ENCODE measurements around the gene FERMT1.
"Not testable (repeated sequence)": the region's sequence is repeated elsewhere in the genome, so short reads cannot be mapped to it uniquely, and the experiment has no call there.

FERMT1 gene

GRCh38 chr20:6060213-6060612 is 62.6 kb downstream of the FERMT1 start:
- H3K4me3 ChIP-seq (ENCODE audit: low read depth, low read length): no peak overlapping the region
- no peak for DNase-seq (ENCODE audit: low read depth)
- TF ChIP-seq, protein P1, sequence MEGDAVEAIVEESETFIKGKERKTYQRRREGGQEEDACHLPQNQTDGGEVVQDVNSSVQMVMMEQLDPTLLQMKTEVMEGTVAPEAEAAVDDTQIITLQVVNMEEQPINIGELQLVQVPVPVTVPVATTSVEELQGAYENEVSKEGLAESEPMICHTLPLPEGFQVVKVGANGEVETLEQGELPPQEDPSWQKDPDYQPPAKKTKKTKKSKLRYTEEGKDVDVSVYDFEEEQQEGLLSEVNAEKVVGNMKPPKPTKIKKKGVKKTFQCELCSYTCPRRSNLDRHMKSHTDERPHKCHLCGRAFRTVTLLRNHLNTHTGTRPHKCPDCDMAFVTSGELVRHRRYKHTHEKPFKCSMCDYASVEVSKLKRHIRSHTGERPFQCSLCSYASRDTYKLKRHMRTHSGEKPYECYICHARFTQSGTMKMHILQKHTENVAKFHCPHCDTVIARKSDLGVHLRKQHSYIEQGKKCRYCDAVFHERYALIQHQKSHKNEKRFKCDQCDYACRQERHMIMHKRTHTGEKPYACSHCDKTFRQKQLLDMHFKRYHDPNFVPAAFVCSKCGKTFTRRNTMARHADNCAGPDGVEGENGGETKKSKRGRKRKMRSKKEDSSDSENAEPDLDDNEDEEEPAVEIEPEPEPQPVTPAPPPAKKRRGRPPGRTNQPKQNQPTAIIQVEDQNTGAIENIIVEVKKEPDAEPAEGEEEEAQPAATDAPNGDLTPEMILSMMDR (conservative IDR thresholded peaks at IDR 0.05; ENCODE audit: low read depth, low read length): no peak

DNA sequence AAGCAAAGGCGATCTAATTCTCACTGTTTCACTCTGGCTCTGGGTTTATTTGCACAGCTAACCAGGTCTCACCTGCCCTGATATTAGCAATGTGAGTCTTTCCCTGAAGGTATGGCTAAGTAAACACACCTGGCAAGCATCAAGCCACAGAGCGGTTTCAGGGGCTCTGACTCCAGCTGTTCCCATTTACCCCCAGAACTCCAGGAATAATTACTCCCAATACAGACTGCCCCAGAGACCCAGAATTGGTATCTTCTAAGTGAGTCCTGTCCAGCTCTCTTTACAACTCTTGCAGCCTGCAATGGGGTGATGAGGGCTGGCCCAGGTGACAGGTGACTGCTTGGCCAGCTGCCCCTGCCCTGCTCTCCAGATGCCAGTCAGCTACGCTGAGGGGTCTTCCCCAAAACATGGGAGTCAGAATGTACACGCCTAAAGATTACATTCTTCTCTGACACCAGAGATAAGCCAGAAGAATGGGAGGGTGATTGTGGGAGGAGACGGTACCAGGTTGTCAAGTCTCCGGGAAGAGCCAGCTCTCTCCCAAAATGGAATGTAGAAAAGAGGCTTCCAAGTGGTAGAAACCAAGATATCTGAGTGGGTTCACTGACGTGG is 64.0 kb downstream of the FERMT1 start:
- peak; percentile 40 for DNase-seq (ENCODE audit: low read depth)
- H3K4me3 ChIP-seq (ENCODE audit: low read depth, low read length): no peak overlapping the region
- TF ChIP-seq, protein P1 (conservative IDR thresholded peaks at IDR 0.05; ENCODE audit: low read depth, low read length): no peak

DNA sequence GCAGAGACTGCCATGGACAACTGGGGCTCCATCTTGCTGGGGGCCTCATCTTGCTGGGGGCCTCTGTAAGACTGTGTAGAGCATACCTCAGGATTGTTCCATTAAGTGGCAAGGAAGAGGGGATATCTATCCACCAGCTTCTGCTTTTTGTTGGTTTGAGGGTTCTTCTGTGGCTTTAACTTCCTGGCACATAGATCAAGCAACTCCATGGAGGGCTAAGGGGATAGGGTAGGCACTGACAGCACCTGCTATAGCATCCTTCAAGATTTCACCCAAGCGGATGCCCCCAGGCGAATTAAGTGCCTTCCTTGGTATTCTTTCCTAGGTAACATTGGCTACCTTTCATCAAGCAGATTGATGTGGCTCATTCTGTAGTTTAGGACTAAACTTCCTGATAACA is 65.1 kb downstream of the FERMT1 start:
- no peak overlapping the region for H3K4me3 ChIP-seq (ENCODE audit: low read depth, low read length)
- TF ChIP-seq, protein P1 (conservative IDR thresholded peaks at IDR 0.05; ENCODE audit: low read depth, low read length): no peak
- DNase-seq (ENCODE audit: low read depth): no peak

DNA sequence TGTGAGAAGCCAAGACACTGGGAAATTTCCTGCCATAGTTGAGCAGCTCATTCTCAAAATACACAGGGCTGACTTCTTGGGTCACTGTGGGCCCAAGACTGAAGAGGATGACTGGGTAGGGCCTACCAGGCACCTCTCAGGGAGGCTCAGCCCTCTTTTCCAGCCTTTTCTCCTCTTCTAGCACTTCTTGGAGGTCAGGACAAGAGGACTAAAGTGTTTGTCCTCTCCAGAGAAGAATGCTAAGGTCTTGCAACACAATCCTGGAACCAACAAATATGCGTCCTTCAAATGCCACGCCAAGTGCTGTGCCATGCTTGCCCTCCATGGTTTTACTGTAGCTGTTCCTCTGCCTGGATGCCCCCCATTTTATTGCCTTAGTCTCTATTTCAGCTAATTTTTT is 65.7 kb downstream of the FERMT1 start:
- TF ChIP-seq, protein P1 (conservative IDR thresholded peaks at IDR 0.05; ENCODE audit: low read depth, low read length): no peak
- H3K4me3 ChIP-seq (ENCODE audit: low read depth, low read length): no peak overlapping the region
- no peak for DNase-seq (ENCODE audit: low read depth)

- no peak overlapping the region for H3K4me3 ChIP-seq (ENCODE audit: low read depth, low read length)
- TF ChIP-seq, protein P1 (conservative IDR thresholded peaks at IDR 0.05; ENCODE audit: low read depth, low read length): no peak
- DNase-seq (ENCODE audit: low read depth): no peak
Measured at GRCh38 chr20:6055981-6056569, 66.8 kb downstream of the FERMT1 start.

- no peak for DNase-seq (ENCODE audit: low read depth)
- TF ChIP-seq, protein P1 (conservative IDR thresholded peaks at IDR 0.05; ENCODE audit: low read depth, low read length): no peak
- H3K4me3 ChIP-seq (ENCODE audit: low read depth, low read length): no peak overlapping the region
Measured at GRCh38 chr20:6055161-6055783, 67.6 kb downstream of the FERMT1 start.

DNA sequence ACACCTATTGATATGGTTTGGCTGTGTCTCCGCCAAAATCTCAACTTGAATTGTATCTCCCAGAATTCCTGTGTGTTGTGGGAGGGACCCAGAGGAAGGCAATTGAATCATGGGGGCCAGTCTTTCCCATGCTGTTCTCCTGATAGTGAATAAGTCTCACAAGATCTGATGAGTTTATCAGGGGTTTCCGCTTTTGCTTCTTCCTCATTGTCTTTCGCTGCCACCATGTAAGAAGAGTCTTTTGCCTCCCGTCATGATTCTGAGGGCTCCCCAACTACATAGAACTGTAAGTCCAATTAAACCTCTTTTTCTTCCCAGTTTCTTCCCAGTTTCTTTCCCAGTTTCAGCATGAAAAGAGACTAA is 68.2 kb downstream of the FERMT1 start:
- not testable (repeated sequence) for DNase-seq (ENCODE audit: low read depth)

More for the DNA sequence above, 68.2 kb downstream of the FERMT1 start:
- H3K4me3 ChIP-seq (ENCODE audit: low read depth, low read length): not testable (repeated sequence)
